T-cell (primary cell): ENCODE data around the gene GULP1. TPM values are rescaled to one million over a fixed set of nuclear protein-coding genes. Genes with fewer than 3 reads are reported as not detected.
"Not testable (repeated sequence)": the region's sequence is repeated elsewhere in the genome, so short reads cannot be mapped to it uniquely, and the experiment has no call there.

Source experiments
- ATAC-seq, 4 experiments: fragments of 200-7000 bp in 3 of 4; fragments of 150-1000 bp in 1 of 4; cut with Tn5 transposase; replicated peaks in 1 of 4; 1 replicate in 3 of 4; 2 replicates in 1 of 4; pipeline ENCODE4 v1.10.0; 2021; ENCODE audit warnings: moderate library complexity in 3 of 4, mild to moderate bottlenecking in 2 of 4, moderate number of reproducible peaks in 1 of 4
- CTCF ChIA-PET, 2 donors: fragments of 300-600 bp; sonication (Branson Sonifier 250); formaldehyde crosslinking; loops; one replicate each; lab custom pipeline; 2022; ENCODE audit warnings: antibody characterized with exemption in 2 of 2; lab: Charles Lee
- POLR2A ChIA-PET, 2 donors: fragments of 300-600 bp; sonication (Branson Sonifier 250); formaldehyde crosslinking; loops; one replicate each; lab custom pipeline; 2022; ENCODE audit warnings: antibody characterized with exemption in 2 of 2; lab: Charles Lee
- DNase-seq, 35 experiments: peaks; one replicate each; pipeline versions ENCODE4 v3.0.0 to v3.0.0-alpha.2; 2013 to 2023
- H3K27ac ChIP-seq: one replicate; pipeline ENCODE4 v1.5.1; 2013; ENCODE audit warnings: low read length
- H3K27me3 ChIP-seq, 2 experiments: replicated peaks in 1 of 2; 1 replicate in 1 of 2; 2 replicates in 1 of 2; pipeline versions ENCODE4 v1.6.1 to v1.7.0; 2013; ENCODE audit warnings: low read length in 1 of 2, mixed read lengths in 1 of 2; ENCODE audit not compliant: control insufficient read depth in 2 of 2, insufficient read depth in 2 of 2; ENCODE audit errors: extremely low read depth in 1 of 2
- H3K36me3 ChIP-seq, 2 donors: 1 replicate in 1 of 2; 2 replicates in 1 of 2; pipeline versions ENCODE4 v1.6.1 to v1.7.0; 2013; ENCODE audit warnings: low read length in 1 of 2; ENCODE audit not compliant: control insufficient read depth in 2 of 2, insufficient read depth in 1 of 2; ENCODE audit errors: extremely low read depth in 1 of 2
- H3K4me1 ChIP-seq, 2 experiments: 1 replicate in 1 of 2; 2 replicates in 1 of 2; pipeline versions ENCODE4 v1.6.1 to v1.7.0; 2013; ENCODE audit warnings: low read length in 2 of 2, mixed read lengths in 1 of 2; ENCODE audit not compliant: insufficient read depth in 2 of 2, control insufficient read depth in 1 of 2; ENCODE audit errors: extremely low read depth in 1 of 2
- H3K4me3 ChIP-seq, 2 donors: 1 replicate in 1 of 2; 2 replicates in 1 of 2; pipeline versions ENCODE4 v1.5.1 to v1.7.0; 2013; ENCODE audit warnings: mild to moderate bottlenecking in 2 of 2, low read length in 1 of 2, moderate library complexity in 1 of 2; ENCODE audit not compliant: control insufficient read depth in 1 of 2; ENCODE audit errors: extremely low read depth in 1 of 2
- H3K9me3 ChIP-seq: 2 replicates; pipeline ENCODE4 v1.7.0; 2013
- H3K27ac Mint-ChIP-seq, 2 donors: one replicate each; pipeline ENCODE4 v1.8.0; 2020 to 2021; ENCODE audit warnings: mild to moderate bottlenecking in 2 of 2, mixed read lengths in 2 of 2
- H3K27me3 Mint-ChIP-seq, 2 donors: one replicate each; pipeline ENCODE4 v1.8.0; 2021 to 2022; ENCODE audit warnings: mixed read lengths in 2 of 2
- H3K36me3 Mint-ChIP-seq: one replicate; pipeline ENCODE4 v1.8.0; 2021; ENCODE audit warnings: mixed read lengths
- H3K4me1 Mint-ChIP-seq, 3 donors: one replicate each; pipeline ENCODE4 v1.8.0; 2020 to 2022; ENCODE audit warnings: mixed read lengths in 3 of 3, mild to moderate bottlenecking in 1 of 3
- H3K4me3 Mint-ChIP-seq, 3 donors: one replicate each; pipeline ENCODE4 v1.8.0; 2020 to 2022; ENCODE audit warnings: mild to moderate bottlenecking in 3 of 3, mixed read lengths in 3 of 3, moderate library complexity in 3 of 3
- H3K9me3 Mint-ChIP-seq, 3 donors: one replicate each; pipeline ENCODE4 v1.8.0; 2020 to 2022; ENCODE audit warnings: mixed read lengths in 3 of 3
- WGBS: methylation state at CpG from one replicate; pipeline ENCODE4 v1.1.5; 2013; ENCODE audit warnings: missing lambda C conversion rate; ENCODE audit not compliant: insufficient coverage; 5-methylcytosine and 5-hydroxymethylcytosine counted together
- total RNA-seq, 35 experiments: library from RNA in 6 of 35; stranded (reverse) in 6 of 35; fragments of 120-200 nt in 1 of 35; gene quantifications; one replicate each; pipeline versions ENCODE4 v1.2.1 to v1.2.4 and lab custom pipeline; 2013 to 2026

Gene GULP1
- total RNA-seq, 5 donors from 2014 or later (not counting 1 experiment from before 2014, with no cell fraction given): 0.13 to 0.47 (median 0.13) TPM; not detected in 2

- Histone ChIP-seq H3K27ac (no peak overlapping the region), H3K4me1 (no peaks in the 10 kb centered on the region), H3K4me3 (no peak overlapping the region), H3K27me3 (no peaks in the 10 kb centered on the region), H3K9me3 (no peaks in the 10 kb centered on the region), H3K36me3 (no peaks in the 10 kb centered on the region)
- no peaks in the 10 kb centered on the region for H3K27me3 Mint-ChIP-seq
- no peaks in the 10 kb centered on the region for H3K36me3 Mint-ChIP-seq
- no peak for DNase-seq
- no CpG with 5 or more reads among the region's 5 CpGs for WGBS
- H3K27ac Mint-ChIP-seq: no peak overlapping the region
- H3K9me3 Mint-ChIP-seq: no peaks in the 10 kb centered on the region
- no peak for ATAC-seq
- POLR2A ChIA-PET: no interaction called here
- CTCF ChIA-PET: no interaction called here
- H3K4me1 Mint-ChIP-seq: no peaks in the 10 kb centered on the region
- H3K4me3 Mint-ChIP-seq: no peak overlapping the region
Observed at GRCh38 chr2:188600536-188601210, 309.0 kb downstream of the GULP1 start.

DNA sequence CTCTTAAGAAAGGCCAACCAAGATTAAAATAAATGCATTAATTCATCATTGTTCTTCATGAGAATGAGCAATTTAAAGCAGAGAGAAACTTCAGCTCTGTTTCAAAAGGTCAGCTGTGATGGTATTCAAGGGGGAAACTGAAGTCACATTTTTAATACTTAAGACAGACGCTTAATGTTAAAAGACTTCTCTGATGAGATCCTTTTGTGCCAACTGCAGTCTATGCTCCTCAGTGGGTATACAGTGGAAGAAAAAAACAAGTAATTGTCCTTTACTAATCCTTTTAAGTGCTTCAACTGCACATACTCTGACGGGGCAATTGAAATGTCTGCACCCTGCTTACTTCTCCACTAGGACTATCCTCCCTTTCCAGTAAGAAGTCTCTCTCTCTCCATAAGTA lies 309.7 kb downstream of the GULP1 start:
- Mint-ChIP-seq H3K9me3 (no peaks in the 10 kb centered on the region), H3K27me3 (no peaks in the 10 kb centered on the region), H3K4me1 (no peaks in the 10 kb centered on the region), H3K27ac (no peak overlapping the region), H3K36me3 (no peaks in the 10 kb centered on the region), H3K4me3 (no peak overlapping the region)
- CTCF ChIA-PET: no interaction called here
- POLR2A ChIA-PET: no interaction called here
- DNase-seq (no peak), ATAC-seq (no peak)
- no peak overlapping the region for H3K27ac ChIP-seq
- no peaks in the 10 kb centered on the region for H3K4me1 ChIP-seq
- no peaks in the 10 kb centered on the region for H3K27me3 ChIP-seq
- H3K36me3 ChIP-seq: no peaks in the 10 kb centered on the region
- no peaks in the 10 kb centered on the region for H3K9me3 ChIP-seq
- no peak overlapping the region for H3K4me3 ChIP-seq
- WGBS: no CpG with 5 or more reads among the region's 2 CpGs

DNA sequence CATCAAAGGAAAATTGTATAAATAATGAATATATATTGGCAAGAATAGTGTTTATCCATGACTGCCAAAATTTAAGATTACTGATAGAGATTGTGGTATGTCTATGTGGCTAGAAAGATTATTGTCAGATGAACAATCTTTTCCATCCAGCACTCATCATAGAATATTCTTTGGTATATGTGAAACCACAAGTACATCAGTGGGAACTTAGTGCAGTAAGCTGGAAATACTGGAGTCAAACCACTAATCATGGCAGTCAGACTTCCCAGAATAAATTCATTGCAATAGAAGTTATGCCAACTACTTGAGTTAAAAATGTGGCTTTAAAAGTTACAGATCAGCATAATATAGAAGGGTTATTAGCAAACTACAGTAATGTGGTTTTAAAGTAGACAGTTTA lies 310.3 kb downstream of the GULP1 start:
- Mint-ChIP-seq H3K27ac (no peak overlapping the region), H3K27me3 (no peaks in the 10 kb centered on the region), H3K9me3 (no peaks in the 10 kb centered on the region), H3K4me3 (no peak overlapping the region), H3K36me3 (no peaks in the 10 kb centered on the region), H3K4me1 (no peaks in the 10 kb centered on the region)
- no peak for DNase-seq
- Histone ChIP-seq H3K36me3 (no peaks in the 10 kb centered on the region), H3K4me1 (no peaks in the 10 kb centered on the region), H3K4me3 (no peak overlapping the region), H3K27me3 (no peaks in the 10 kb centered on the region), H3K9me3 (no peaks in the 10 kb centered on the region), H3K27ac (no peak overlapping the region)
- POLR2A ChIA-PET: no interaction called here
- ATAC-seq: no peak
- CTCF ChIA-PET: no interaction called here

GRCh38 chr2:188604579-188604978 lies 312.9 kb downstream of the GULP1 start:
- Mint-ChIP-seq H3K27ac (no peak overlapping the region), H3K4me1 (no peaks in the 10 kb centered on the region), H3K4me3 (no peak overlapping the region), H3K27me3 (no peaks in the 10 kb centered on the region), H3K36me3 (no peaks in the 10 kb centered on the region), H3K9me3 (no peaks in the 10 kb centered on the region)
- ChIA-PET CTCF (no interaction called here), POLR2A (interaction anchor here in 1 of 2 donors (0.7 kb wide), 1 partner anchor 28 kb away, joined by 4 read pairs; no protein-coding TSS in a partner anchor)
- Histone ChIP-seq H3K9me3 (no peaks in the 10 kb centered on the region), H3K27ac (no peak overlapping the region), H3K4me1 (no peaks in the 10 kb centered on the region), H3K4me3 (no peak overlapping the region), H3K27me3 (no peaks in the 10 kb centered on the region), H3K36me3 (no peaks in the 10 kb centered on the region)
- no peak for DNase-seq
- ATAC-seq: no peak
- WGBS: no CpG with 5 or more reads among the region's 1 CpG

- peak overlapping the region in 1 of 2 donors; percentile 52 for H3K27ac Mint-ChIP-seq
- DNase-seq: peak in 2 of 35 experiments; percentile 7 to 19
Observed at GRCh38 chr2:188605609-188606584, 314.2 kb downstream of the GULP1 start.

GRCh38 chr2:188606596-188606995 lies 314.9 kb downstream of the GULP1 start:
- POLR2A ChIA-PET, CTCF ChIA-PET, H3K27ac ChIP-seq, H3K27me3 Mint-ChIP-seq, H3K9me3 Mint-ChIP-seq, H3K27me3 ChIP-seq, H3K4me3 ChIP-seq, H3K4me1 Mint-ChIP-seq, H3K4me1 ChIP-seq, DNase-seq, H3K27ac Mint-ChIP-seq, H3K36me3 ChIP-seq, H3K4me3 Mint-ChIP-seq, ATAC-seq, H3K9me3 ChIP-seq, H3K36me3 Mint-ChIP-seq: not testable (repeated sequence)
- 98% methylated on average over 19 of the region's 30 CpGs for WGBS

More at GRCh38 chr2:188605609-188606584, 314.2 kb downstream of the GULP1 start:
- POLR2A ChIA-PET, H3K27ac ChIP-seq, ATAC-seq, CTCF ChIA-PET, H3K27me3 ChIP-seq, H3K9me3 Mint-ChIP-seq, H3K27me3 Mint-ChIP-seq, H3K36me3 Mint-ChIP-seq, H3K9me3 ChIP-seq, H3K4me1 Mint-ChIP-seq, H3K36me3 ChIP-seq, H3K4me3 ChIP-seq, H3K4me1 ChIP-seq: not testable (repeated sequence)
- peak overlapping the region in 2 of 3 donors; percentile 62 to 63 for H3K4me3 Mint-ChIP-seq
- WGBS: 87% methylated on average over 22 of the region's 39 CpGs
